ENCODE results near the gene ZNF213. TPM values are rescaled to one million over a fixed set of nuclear protein-coding genes. Genes with fewer than 3 reads are reported as not detected.
A peak's percentile ranks its signal among the peaks of the same experiment; 100 is the strongest.

ZNF213 gene
- total and polyA plus RNA-seq, 10 donors: 2.4 to 11.4 (median 7.7) TPM

- peak overlapping the region in 5 of 8 donors; percentile 1 to 53 (median 17) for H3K4me3 ChIP-seq
- DNase-seq: peak; percentile 55
- H3K27ac ChIP-seq: no peak overlapping the region
- H3K9me3 ChIP-seq: no peaks in the 10 kb centered on the region
- H3K4me1 ChIP-seq: peaks cover 20 to 54% (median 42%) of the 10 kb centered on the region in 6 donors
- peaks cover 14 to 79% (median 76%) of the 10 kb centered on the region in 7 donors for H3K27me3 ChIP-seq (replicated peaks in 1 of 7)
- WGBS, 5 donors: 3 to 6% (median 4%) methylated on average over 36 to 53 of the region's 53 CpGs
- TF ChIP-seq POLR2A (IDR thresholded peaks at IDR 0.05) (no peak), CTCF (IDR thresholded peaks at IDR 0.05 in 8 of 11, conservative IDR thresholded peaks at IDR 0.05 in 3 of 11) (no peak)
- no peaks in the 10 kb centered on the region for H3K36me3 ChIP-seq
- intact Hi-C loops (cut with DNase I; ENCODE audit: low total_unique reads): no loop called here
These were observed 35.8 kb downstream of the ZNF213 start for GRCh38 chr16:3170440-3171180.

- 1 to 7% (median 4%) methylated on average over 23 to 35 of the region's 35 CpGs for WGBS, 5 donors
- peak; percentile 68 for DNase-seq
- H3K36me3 ChIP-seq: no peaks in the 10 kb centered on the region
- H3K27ac ChIP-seq: peak overlapping the region in 1 of 8 donors; percentile 6
- peak overlapping the region in 6 of 8 donors; percentile 1 to 53 (median 13) for H3K4me3 ChIP-seq
- TF ChIP-seq CTCF (IDR thresholded peaks at IDR 0.05 in 8 of 11, conservative IDR thresholded peaks at IDR 0.05 in 3 of 11): no peak
- TF ChIP-seq POLR2A (IDR thresholded peaks at IDR 0.05): no peak
- no peak for TF ChIP-seq POLR2AphosphoS5 (IDR thresholded peaks at IDR 0.05)
- intact Hi-C loops (cut with DNase I; ENCODE audit: low total_unique reads): no loop called here
- peaks cover 20 to 47% (median 38%) of the 10 kb centered on the region in 6 donors for H3K4me1 ChIP-seq
- H3K27me3 ChIP-seq (replicated peaks in 1 of 7): peaks cover 14 to 86% (median 83%) of the 10 kb centered on the region in 7 donors
- H3K9me3 ChIP-seq: no peaks in the 10 kb centered on the region
These were observed 36.5 kb downstream of the ZNF213 start for GRCh38 chr16:3171181-3171854.

- no peaks in the 10 kb centered on the region for H3K36me3 ChIP-seq
- no peaks in the 10 kb centered on the region for H3K9me3 ChIP-seq
- peak overlapping the region in 4 of 8 donors; percentile 9 to 53 (median 18) for H3K4me3 ChIP-seq
- WGBS, 5 donors: 8 to 40% (median 12%) methylated on average over 3 to 41 of the region's 41 CpGs
- intact Hi-C loops (cut with DNase I; ENCODE audit: low total_unique reads): no loop called here
- peaks cover 21 to 93% (median 90%) of the 10 kb centered on the region in 7 donors for H3K27me3 ChIP-seq (replicated peaks in 1 of 7)
- peak; percentile 63 for DNase-seq
- peak overlapping the region in 1 of 8 donors; percentile 6 for H3K27ac ChIP-seq
- H3K4me1 ChIP-seq: peaks cover 20 to 47% (median 38%) of the 10 kb centered on the region in 6 donors
- no peak for TF ChIP-seq POLR2A (IDR thresholded peaks at IDR 0.05)
- TF ChIP-seq CTCF (IDR thresholded peaks at IDR 0.05 in 8 of 11, conservative IDR thresholded peaks at IDR 0.05 in 3 of 11): no peak
- no peak for TF ChIP-seq POLR2AphosphoS5 (IDR thresholded peaks at IDR 0.05)
These were observed 37.2 kb downstream of the ZNF213 start for GRCh38 chr16:3171855-3172593.
